HepG2 (cell line): ENCODE measurements around the gene CDYL. TPM values are rescaled to one million over a fixed set of nuclear protein-coding genes. Genes with fewer than 3 reads are reported as not detected.

Source experiments
- DPF2 ChIP-seq: sonication (generic); formaldehyde crosslinking; IDR thresholded peaks from 2 replicates; pipeline ENCODE4 v1.4.0; 2020; ENCODE audit warnings: mild to moderate bottlenecking, low read depth, missing genetic modification reagents, borderline replicate concordance
- GABPB1 ChIP-seq: IDR thresholded peaks from 2 replicates; pipeline ENCODE4 v1.6.1; 2016; ENCODE audit warnings: mild to moderate bottlenecking, missing genetic modification reagents, moderate library complexity, missing compliant biosample characterization
- HNRNPK ChIP-seq: fragments of 200-400 bp; formaldehyde crosslinking; IDR thresholded peaks from 2 replicates; pipeline ENCODE4 v1.6.1; 2018; ENCODE audit warnings: low read length, low read depth, moderate library complexity, mild to moderate bottlenecking; ENCODE audit not compliant: poor library complexity, severe bottlenecking
- ISX ChIP-seq: sonication (generic); formaldehyde crosslinking; conservative IDR thresholded peaks from 2 replicates; pipeline ENCODE4 v1.5.0; 2020; ENCODE audit warnings: missing genetic modification reagents
- NFAT5 ChIP-seq: sonication (generic); formaldehyde crosslinking; IDR thresholded peaks from 2 replicates; pipeline ENCODE4 v1.4.0; 2020; ENCODE audit warnings: missing genetic modification reagents
- PHF20 ChIP-seq: sonication (generic); formaldehyde crosslinking; IDR thresholded peaks from 2 replicates; pipeline ENCODE4 v1.5.0; 2020; ENCODE audit warnings: mild to moderate bottlenecking, missing genetic modification reagents
- PHF8 ChIP-seq: sonication (generic); formaldehyde crosslinking; IDR thresholded peaks from 2 replicates; pipeline ENCODE4 v1.5.0; 2020; ENCODE audit warnings: missing genetic modification reagents
- POGZ ChIP-seq: sonication (generic); formaldehyde crosslinking; IDR thresholded peaks from 2 replicates; pipeline ENCODE4 v1.4.0; 2020; ENCODE audit warnings: mild to moderate bottlenecking, missing genetic modification reagents
- TFAP4 ChIP-seq: sonication (generic); IDR thresholded peaks from 2 replicates; pipeline ENCODE4 v1.6.1; 2016; ENCODE audit warnings: low read depth, borderline replicate concordance
- TGIF2 ChIP-seq: IDR thresholded peaks from 2 replicates; pipeline ENCODE4 v1.6.1; 2016; ENCODE audit warnings: control low read depth, missing compliant biosample characterization
- ZGPAT ChIP-seq: IDR thresholded peaks from 2 replicates; pipeline ENCODE4 v1.6.1; 2016; ENCODE audit warnings: mild to moderate bottlenecking
- ZHX2 ChIP-seq, 2 experiments: sonication (generic) in 1 of 2; formaldehyde crosslinking in 1 of 2; IDR thresholded peaks; 2 replicates each; pipeline versions ENCODE4 v1.6.1 to v1.9.0; 2014 to 2022; ENCODE audit warnings: antibody characterized with exemption in 1 of 2, borderline replicate concordance in 1 of 2, inconsistent platforms in 1 of 2, low read depth in 1 of 2, missing genetic modification reagents in 1 of 2
- ZMYM4 ChIP-seq: sonication (generic); formaldehyde crosslinking; IDR thresholded peaks from 2 replicates; pipeline ENCODE4 v1.8.1; 2023; ENCODE audit warnings: mild to moderate bottlenecking, missing genetic modification reagents
- ZNF616 ChIP-seq: sonication (generic); formaldehyde crosslinking; IDR thresholded peaks from 2 replicates; pipeline ENCODE4 v1.5.0; 2020; ENCODE audit warnings: low read depth, mild to moderate bottlenecking, missing genetic modification reagents
- polyA plus RNA-seq, 8 experiments: library from polyadenylated mRNA; depleted of rRNA in 3 of 8; stranded (reverse) in 7 of 8; unstranded in 1 of 8; fragments of >200 nt; fragmentation: Illumina TruSeq in 4 of 8; extraction: Trizol in 4 of 8; gene quantifications; 2 replicates each; pipeline versions ENCODE4 v1.2.1 to v1.2.3, GENCODE V29; 2011 to 2016; ENCODE audit warnings: low read depth in 4 of 8, missing spikeins in 1 of 8, mixed read lengths in 1 of 8; ENCODE audit not compliant: insufficient read depth in 1 of 8
- total RNA-seq, 5 experiments: library from RNA; depleted of rRNA; stranded (reverse); fragments of >200 nt; fragmentation: Illumina TruSeq; extraction: Trizol; gene quantifications; 2 replicates each; pipeline ENCODE4 v1.2.3, GENCODE V29; 2016; ENCODE audit warnings: low read depth in 1 of 5

The CDYL gene
- total and polyA plus RNA-seq, 2 of the 13 experiments (the other 11 are each of a cell fraction or from before 2014, with no cell fraction given), result 22.8 to 105 TPM

- no peak for TF ChIP-seq ZHX2 (IDR thresholded peaks at IDR 0.05; ENCODE audit: low read depth)
- TF ChIP-seq ZHX2 (CRISPR knock-in tag; IDR thresholded peaks at IDR 0.05; ENCODE audit: borderline replicate concordance), result 0 out of 2 replicates have a peak, but pooled peaks have one; percentile 53
- no peak for TF ChIP-seq DPF2 (CRISPR knock-in tag)
- TF ChIP-seq POGZ (CRISPR knock-in tag), result peak; percentile 77
- no peak for TF ChIP-seq ISX (CRISPR knock-in tag)
- TF ChIP-seq ZNF616, result 0 out of 2 replicates have a peak, but pooled peaks have one; percentile 77
- peak; percentile 30; the same call in 1 of the 2 replicates for TF ChIP-seq PHF20 (CRISPR knock-in tag)
- TF ChIP-seq TFAP4, result no peak
- TF ChIP-seq PHF8 (CRISPR knock-in tag), result peak; percentile 17; the same call in 1 of the 2 replicates
- TF ChIP-seq ZGPAT, result peak; percentile 12; the same call in 1 of the 2 replicates
- peak; percentile 44; the same call in 1 of the 2 replicates for TF ChIP-seq TGIF2 (CRISPR knock-in tag)
- peak; percentile 20; the same call in 1 of the 2 replicates for TF ChIP-seq NFAT5 (CRISPR knock-in tag)
- TF ChIP-seq HNRNPK, result peak; percentile 17
- peak; percentile 34; the same call in 1 of the 2 replicates for TF ChIP-seq GABPB1 (CRISPR knock-in tag)
- TF ChIP-seq ZMYM4 (CRISPR knock-in tag), result peak; percentile 78; the same call in 1 of the 2 replicates
Observed at GRCh38 chr6:4775494-4776130, 592 bp upstream of the CDYL start (continued).
